Stimulated activated CD4-positive, alpha-beta T cell treated with anti-CD3 and anti-CD28 coated beads, Interleukin-1b, Interleukin-23, amount 100 ng/mL, for 24 hours (primary cell): ENCODE results near the gene DHRS3.

Experiments used
- DNase-seq, 4 experiments: peaks; one replicate each; pipeline ENCODE4 v3.0.0-alpha.2; 2020; ENCODE audit warnings: low read depth in 4 of 4, low spot score in 1 of 4

Gene DHRS3

DNA sequence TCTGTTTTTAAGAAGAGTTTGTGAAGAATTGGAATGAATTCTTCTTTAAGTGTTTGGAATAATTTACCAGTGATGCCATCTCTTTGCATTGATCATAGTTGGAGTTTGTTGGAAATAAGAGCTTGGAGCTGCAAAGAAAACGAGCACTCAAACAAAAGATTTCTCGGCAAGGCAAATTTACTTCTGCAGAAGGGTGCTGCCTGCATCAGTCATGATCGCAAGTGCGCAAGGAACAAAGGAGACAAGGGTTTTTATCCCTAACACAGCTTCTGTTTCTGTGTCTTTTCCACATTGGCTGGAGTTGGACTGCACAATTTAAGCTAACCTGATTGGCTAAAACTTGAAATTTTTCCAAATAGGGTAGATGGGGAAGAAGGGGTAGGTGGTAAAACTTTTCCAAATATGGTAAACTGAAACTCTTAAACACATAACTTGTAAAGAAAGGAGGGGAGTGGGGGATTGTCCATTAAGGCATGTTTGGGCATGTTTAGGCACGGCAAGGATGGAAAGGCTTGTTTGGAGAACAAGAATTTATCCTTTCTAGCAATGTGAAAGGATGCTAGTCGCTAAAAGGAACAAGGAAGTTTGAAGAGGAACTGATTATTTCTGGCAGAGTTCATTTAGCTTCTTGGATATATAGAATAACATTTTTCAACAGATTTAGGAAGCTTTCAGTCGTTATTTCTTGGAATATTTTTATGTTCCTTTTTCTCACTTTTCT, 22.4 kb upstream of the DHRS3 start:
- no peak for DNase-seq

DNA sequence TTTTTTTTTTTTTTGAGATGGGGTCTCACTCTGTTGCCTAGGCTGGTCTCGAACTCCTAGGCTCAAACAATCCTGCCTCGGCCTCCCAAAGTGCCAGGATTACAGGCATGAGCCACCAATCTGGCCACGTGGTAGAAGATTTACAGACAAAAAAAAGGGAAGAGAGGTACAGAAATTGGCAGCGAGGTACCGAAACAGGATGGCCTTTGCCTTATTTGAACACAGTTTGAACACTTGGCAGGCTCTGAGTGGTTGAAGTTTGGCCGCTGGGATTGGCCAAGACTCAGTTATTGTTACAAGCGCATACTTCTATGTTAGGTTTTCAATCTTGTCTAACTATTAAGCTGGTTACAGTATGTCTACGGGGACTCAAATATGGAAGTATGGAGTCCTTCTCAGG, 19.7 kb upstream of the DHRS3 start:
- no peak for DNase-seq

DNA sequence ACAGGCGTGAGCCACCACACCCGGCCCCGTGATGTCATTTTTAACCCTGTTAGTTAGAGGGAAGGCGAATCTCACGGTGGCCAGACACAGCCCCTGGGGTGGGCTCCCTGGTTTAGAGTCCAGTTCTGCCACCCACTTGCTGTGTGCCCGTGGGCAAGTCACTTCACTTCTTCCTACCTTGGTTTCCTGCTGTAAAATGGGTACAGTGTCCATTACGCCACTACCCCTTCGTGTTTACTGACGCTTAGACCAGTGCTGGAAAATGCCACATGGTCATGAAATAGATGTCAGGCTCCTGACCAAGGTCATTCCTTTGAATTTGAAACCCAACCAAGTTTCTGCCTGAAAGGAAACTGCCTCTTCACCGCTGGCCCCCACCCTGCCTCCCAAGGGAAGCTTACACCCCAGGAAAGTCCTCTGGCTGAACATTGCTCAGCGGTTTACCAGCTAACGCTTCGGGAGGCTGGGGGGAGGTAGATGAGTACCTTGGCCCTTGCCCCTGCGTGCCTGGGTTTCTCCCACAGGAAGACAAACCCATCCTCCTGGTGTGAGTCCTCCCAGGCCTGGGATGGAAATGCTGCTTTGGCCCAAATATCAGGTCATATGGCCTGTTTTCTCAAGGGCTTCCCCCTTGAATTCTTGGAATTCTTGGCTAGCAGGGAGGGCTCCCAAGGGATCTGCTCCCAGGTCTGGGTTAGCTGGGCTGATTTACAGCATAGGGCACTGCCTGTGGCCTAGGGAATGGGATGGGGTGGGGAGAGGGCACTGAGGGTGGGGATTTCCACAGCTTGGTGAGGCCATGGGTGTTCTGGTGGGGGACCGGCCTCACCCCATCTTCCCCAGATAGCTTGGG, 18.3 kb upstream of the DHRS3 start:
- no peak for DNase-seq

DNA sequence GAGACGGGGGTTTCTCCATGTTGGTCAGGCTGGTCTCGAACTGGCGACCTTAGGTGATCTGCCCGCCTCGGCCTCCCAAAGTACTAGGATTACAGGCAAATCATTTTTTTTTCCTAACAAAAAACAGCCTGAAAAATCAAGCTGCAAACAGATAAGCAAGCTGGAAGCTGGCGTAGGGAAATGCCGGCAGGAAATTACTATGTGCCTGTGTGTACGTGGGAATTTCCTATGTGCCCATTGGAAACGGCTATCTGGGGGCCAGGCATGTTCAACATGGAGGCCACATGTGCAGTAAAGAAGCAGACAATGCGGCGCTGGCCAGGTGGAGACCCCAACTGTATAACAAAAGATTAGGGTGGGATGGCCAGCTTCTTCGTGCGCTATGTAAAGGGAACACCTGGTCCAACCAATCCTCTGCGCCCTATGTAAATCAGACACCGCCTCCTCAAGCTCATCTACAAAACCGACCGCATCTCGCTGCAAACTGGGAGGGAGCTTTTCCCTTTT, 16.7 kb upstream of the DHRS3 start:
- no peak for DNase-seq

DNA sequence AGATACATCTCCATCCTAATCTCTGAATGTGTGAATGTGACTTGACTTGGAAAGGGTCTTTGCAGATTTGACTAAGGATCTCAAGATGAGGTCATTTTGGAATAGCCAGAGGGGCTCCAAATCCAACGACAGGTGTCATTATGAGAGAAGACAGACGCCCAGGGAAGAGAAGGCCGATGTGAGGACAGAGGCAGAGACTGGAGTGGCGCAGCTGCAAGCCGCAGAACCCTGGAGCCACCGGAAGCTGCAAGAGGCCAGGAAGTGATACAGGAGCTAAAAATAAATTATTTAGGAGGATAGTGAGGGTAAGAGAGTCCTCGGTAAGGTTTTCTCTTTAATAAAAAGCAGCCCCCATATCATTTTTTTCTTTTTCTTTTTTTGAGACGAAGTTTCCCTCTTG, 16.1 kb upstream of the DHRS3 start:
- no peak for DNase-seq

DNA sequence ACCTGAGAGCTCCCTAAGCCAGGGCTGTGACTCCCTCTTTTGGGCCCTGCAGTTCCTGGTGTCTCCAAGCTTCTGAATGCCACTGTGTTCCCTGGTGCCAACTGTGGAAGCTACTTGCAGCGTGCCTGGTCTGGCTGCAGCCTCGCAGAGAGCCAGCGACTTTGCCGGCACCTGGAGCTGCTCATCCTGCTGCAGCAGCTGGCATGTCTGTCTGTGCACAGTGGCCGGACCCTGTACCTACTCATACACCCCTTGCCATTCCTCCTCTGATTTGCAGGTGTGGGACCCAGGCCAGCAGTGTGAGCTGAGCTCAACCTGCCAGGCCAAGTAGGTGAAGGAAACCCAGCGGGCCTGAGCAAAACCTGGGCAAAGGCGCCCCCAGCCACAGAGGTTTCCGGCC, 13.6 kb upstream of the DHRS3 start:
- no peak for DNase-seq

DNA sequence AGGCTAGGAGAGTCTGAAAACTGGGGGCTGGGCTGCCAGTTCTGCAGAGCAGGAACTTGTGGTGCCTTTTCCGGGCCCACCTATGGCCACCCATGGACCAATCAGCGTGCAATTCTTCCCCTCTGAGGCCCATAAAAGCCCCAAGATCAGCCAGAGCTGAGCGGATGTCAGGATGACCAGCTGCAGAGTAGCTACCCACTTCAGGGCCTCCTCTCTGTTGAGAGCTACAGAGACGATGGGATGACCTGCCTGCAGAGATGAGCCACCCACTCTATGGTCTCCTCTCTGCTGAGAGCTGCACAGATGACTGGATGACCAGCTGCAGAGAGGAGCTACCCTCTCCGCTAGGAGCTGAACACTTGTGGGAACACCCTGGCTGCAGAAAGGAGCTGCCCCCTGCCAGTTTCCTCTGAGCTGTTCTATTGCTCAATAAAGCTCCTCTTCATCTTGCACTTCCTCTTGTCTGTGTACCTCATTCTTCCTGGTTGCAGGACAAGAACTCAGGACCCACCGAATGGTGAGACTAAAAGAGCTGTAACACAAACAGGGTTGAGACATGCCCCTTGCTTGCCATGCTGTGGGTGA, 13.0 kb upstream of the DHRS3 start:
- no peak for DNase-seq

DNA sequence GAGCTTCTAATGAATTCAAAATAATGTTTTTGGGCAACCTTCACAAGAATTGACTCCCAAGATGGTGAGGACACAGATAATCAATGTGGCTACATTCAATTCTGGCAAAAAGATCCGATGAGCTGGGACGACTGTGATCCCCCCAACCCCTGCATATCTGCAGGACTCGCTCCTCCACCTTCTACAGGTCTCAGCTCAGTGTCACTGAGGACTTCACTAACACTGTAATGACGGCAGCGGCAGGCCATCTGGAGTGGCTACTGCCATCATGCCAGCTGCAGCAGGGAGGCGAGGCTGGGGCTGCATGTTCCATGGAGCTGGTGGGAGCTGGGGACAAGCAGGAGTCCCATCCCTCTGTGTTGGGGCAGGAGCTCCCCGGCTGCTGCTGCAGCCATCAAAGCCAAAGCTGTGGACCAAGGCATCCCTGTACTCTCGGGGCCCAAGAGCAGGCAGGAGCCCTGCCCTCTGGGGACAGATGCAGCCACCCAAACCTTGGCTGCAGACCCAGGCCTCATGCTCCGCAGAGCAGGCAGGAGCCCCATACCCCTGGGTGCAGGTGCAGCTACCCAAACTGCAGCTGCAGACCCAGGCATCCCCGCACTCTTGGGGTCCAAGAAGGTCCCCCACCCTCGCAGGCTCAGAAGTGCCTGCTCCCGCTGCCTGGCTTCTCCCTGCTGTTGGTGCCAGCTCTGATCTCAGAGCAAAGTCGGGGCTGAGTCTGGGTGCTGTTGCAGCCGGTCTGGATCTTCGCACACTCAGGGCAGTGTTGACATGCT, 12.2 kb upstream of the DHRS3 start:
- no peak for DNase-seq

DNA sequence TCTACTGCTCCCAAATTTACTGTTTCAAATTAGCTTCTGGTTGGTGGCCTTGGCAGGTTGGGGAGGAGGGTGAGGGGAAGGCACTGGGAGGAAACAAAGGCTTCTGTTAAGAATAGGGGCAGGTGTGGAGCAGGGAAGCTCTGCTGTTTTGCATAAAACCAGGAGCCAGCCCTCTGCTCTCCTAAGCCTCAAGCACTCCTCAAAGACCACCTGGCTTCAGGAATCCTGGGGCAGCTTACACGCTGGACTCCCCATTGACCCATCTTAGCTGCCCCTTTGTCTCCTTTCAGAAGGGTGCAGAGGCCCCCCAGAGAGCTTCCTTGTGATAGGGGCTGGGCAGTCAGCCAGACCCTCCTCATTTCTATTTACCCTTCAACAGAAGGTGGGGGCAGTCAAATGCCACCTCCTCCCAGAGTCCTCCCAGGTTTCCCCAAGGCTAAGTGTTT, 11.5 kb upstream of the DHRS3 start:
- no peak for DNase-seq

DNA sequence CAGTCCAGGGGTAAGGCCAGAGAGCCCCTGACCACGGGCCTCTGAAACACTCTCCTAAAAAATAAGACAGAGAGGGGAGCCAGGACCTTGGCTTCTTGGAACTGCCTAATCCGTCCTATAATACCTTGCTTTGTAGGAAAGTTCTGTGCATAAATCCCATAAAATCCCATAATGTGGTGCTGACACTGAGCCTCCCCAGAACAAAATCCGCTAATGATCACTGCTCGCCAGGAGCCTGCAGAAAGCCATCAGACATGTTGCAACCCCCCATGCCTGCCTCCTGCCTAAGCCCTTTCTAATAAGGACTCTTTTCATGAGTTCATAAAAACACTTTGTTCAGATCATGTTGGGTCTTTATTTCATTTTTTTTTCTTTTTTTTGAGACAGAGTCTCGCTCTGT, 9.3 kb upstream of the DHRS3 start:
- no peak for DNase-seq

DNA sequence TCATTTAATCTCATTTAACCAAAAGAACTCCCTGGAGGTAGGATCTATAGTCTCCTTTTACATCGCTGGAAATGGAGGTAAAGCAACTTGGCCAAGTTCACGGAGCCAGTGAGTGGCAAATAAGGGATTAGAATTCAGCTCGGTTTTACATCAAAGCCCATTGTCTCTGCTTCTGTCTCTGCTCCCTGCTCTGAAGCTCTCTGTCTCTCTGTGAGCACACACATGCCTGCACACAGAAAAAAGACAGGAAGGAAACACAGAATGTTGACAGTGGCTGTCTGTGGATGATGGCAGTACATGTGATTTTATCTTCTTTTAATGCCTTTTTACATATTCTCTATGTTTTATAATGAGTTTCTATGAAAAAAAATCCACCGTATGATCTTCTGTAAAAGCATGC, 8.9 kb upstream of the DHRS3 start:
- no peak for DNase-seq

DNA sequence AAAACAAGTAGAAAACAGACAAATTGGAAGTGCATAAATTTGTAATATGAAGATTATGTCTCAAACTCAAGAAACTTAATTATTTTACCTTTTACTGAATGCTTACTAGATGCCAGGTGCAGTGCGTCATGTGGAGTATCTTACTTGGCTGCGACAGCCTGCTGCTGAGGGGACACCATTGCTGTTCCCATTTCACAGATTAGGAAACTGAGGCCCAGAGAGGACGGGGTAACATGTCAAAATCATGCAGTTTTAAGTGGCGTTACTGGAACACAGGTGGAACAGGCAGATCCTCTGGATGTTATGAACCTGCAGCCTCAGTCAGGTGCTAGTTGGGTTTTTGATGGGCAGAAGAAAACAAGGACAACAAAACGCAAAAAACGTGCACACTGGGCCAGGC, 7.3 kb upstream of the DHRS3 start:
- DNase-seq = no peak

DNA sequence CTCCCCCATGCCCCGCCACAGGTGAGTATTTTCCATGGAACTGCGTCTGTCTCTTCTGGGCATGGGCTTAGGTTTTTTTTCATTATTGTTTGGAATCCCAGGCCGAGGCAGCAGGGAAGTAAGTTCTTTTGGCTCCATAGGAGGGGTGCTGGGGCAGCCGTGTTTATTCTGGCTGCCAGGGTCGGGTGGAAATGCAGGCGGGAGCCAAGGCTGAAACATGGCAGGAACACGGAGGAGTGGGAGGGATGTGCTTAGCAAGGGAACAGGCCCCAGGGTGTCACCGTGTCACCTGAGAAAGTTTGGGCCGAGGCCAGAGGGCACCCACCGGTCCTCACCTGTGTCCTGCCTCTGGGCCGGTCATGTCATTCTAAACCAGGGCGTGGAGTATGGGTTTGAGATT, 4.5 kb upstream of the DHRS3 start:
- DNase-seq = no peak

DNA sequence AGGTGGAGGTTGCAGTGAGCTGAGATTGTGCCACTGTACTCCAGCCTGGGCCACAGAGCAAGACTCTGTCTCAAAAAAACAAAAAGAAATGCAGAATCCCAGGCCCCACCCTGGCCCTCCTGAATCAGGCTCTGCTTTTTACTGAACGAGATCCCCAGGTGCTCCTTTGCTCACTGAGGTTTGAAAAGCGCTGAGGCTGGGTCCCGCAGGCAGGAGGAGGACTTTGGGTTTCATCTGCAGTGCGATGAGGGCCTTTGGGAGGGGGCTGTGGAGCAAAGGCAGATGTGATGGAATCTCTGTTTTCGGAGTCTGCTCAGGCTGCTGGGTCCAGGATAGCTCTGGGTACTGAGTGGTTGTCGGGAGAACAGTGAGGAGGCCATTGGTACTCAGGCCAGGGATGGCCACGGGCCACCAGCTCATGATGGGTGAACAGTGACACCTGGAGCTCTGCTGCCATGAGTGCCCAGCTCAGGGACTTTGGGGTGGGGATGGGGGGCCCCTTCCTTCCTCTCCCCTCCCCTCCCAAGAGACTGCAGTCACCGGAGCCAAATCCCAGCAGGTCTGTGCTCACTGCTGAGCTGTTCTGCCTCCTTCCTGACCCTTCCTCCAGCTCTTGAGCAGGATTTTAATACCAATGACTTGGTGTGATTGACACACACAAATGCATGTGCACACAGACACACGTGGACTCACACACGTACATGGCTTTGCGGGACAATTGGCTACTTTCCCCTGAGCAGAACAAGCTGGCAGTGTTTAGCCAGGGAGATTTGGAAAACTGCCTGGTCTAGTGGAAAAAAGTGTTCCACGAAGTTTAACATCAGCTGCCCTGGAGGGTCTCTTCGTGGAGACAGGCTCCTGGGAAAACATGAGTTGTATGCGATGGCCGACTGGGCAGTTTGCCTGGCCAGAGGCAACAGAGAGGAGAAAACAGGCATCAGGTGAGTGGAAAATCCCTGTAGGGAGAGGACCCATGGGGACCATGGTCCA, 3.6 kb upstream of the DHRS3 start:
- no peak for DNase-seq

DNA sequence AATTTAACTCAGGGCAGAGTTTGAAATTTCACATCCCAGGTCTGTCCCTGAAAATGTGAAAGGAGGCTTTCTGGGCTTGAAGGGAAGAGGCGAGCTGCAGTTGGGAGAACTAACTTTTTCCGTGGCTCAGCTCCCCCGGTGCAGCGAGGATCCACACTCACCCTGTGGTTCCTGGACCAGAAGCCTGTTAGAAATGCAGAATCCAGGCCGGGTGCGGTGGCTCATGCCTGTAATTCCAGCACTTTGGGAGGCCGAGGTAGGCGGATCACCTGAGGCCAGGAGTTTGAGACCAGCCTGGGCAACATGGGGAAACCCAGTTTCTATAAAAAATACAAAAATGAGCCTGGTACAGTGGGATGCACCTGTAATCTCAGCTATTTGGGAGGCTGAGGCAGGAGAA, 2.9 kb upstream of the DHRS3 start:
- DNase-seq = no peak

DNA sequence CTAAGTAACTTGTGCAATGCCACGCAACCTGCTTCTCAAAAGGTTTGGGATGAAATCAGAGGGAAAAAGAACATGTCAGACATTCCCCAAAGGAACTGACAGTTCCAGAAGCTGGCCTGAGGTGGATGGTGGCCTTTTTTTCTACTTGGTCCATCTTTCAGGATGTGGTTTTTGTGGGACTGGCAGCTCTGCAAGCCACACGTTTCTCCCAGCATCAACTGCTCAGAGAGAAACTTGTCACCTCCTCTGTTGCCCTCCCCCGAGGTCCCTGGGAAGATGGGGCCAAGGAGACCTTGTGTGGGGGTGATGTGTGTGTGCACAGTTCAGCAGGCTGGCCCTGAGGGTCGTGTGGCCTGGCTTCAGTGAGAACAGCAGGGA, 2.5 kb upstream of the DHRS3 start:
- no peak for DNase-seq

DNA sequence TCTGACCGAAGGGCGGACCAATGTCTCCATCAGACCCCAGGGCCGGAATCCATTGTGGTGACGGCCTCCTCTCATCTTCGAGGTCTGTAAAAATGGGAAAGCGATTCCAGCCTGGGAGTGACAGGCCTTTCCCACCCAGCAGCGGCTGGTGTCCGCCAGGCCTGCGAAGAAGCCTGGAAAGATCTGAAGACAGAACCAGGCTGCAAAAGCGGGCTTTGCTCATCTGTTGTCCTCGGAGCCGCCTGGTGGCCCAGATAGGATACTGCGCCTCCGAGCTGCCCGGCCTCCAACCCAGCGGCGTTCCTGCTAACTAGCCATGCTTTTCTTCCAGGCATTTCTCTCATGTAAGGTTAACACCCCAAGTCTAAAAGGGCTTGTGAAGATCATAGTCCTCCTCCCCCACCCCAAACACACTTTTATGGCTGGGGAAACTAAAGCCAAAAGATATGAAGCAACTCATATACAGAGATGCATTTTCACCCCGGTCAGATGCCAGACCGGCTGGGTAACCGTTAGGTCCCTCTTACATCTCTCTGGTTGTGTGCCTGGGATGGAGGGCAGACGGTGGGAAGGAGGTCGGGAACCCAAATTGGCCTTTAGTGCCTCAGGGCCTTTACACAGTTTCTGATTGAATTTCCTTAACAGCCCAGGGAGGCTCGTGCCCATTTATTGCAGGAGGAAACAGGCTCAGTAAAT, 1.9 kb upstream of the DHRS3 start:
- peak; percentile 61 to 68 (median 64) for DNase-seq

DNA sequence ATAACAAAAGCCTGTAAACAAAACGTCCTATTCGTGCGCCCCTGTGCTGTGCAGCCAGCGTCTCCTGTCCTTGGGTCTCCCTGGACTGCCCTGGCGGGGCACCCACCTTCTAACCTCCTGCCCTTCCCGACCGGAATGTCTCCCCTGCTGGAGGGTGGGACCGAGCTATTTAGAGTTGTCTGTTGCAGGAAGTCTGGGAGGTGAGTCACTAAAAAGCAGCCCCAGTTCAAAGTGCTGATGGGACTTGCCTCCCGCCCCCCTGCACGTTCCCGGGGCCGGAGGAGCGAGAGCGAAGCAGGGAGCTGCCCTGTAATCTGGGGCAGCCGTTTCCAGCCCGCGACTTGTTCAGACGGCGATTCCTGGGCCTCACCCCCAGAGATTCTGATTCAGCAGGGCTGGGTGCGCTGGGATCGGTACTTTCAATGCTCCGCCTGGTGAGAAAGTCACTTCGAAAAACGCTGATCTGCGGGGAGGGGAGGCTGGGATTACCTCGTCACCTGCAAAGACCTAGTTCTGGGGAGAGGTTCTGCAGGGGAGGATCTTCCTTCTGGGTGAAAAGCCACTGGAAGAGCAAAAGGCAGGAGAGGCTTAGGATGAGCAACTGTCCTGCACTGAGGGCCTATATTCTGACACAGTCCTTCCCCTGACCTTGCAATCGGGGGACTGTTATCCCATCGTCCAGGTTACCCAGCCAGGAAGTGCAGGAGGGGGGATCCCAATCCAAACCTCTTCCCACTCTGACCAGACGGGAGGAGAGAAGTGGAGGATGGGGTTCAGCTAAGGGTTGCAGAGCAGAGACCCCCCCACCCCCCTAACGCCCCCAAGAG, 1.2 kb upstream of the DHRS3 start:
- peak in 2 of 4 experiments; percentile 52 to 64 for DNase-seq

DNA sequence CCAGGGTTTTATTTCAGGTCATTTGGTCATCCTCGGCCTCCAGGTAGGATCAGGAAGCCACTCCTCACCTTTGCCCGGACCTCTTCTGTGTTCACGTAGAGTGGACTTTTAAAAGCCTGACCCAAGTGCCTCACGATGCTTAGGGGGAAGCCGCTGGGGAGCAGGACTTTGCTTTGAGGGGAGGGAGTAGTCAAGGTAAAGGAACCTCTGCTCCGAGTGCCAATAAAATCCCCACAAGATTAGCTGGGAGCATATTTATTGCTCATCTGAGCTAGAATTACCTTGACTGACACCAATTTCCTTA, 603 bp upstream of the DHRS3 start:
- DNase-seq = no peak
